Measurements from ENCODE around the gene THRA. TPM values are rescaled to one million over a fixed set of nuclear protein-coding genes. Genes with fewer than 3 reads are reported as not detected.

The THRA gene
- total RNA-seq, 1 donor from 2014 or later = 78.3 TPM

GRCh38 chr17:40041196-40041595 is 21.6 kb upstream of the THRA start:
- intact Hi-C loops (cut with micrococcal nuclease) = no loop called here
- Histone ChIP-seq H3K27ac (replicated peaks) (no peak overlapping the region), H3K4me3 (no peak overlapping the region), H3K27me3 (ENCODE audit: low read depth) (no peaks in the 10 kb centered on the region), H3K9me3 (replicated peaks) (no peaks in the 10 kb centered on the region), H3K36me3 (peaks cover 35% of the 10 kb centered on the region), H3K4me1 (peaks cover 20% of the 10 kb centered on the region)
- DNase-seq = no peak
- TF ChIP-seq, protein P1, sequence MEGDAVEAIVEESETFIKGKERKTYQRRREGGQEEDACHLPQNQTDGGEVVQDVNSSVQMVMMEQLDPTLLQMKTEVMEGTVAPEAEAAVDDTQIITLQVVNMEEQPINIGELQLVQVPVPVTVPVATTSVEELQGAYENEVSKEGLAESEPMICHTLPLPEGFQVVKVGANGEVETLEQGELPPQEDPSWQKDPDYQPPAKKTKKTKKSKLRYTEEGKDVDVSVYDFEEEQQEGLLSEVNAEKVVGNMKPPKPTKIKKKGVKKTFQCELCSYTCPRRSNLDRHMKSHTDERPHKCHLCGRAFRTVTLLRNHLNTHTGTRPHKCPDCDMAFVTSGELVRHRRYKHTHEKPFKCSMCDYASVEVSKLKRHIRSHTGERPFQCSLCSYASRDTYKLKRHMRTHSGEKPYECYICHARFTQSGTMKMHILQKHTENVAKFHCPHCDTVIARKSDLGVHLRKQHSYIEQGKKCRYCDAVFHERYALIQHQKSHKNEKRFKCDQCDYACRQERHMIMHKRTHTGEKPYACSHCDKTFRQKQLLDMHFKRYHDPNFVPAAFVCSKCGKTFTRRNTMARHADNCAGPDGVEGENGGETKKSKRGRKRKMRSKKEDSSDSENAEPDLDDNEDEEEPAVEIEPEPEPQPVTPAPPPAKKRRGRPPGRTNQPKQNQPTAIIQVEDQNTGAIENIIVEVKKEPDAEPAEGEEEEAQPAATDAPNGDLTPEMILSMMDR (IDR thresholded peaks at IDR 0.05; ENCODE audit: borderline replicate concordance) = no peak

DNA sequence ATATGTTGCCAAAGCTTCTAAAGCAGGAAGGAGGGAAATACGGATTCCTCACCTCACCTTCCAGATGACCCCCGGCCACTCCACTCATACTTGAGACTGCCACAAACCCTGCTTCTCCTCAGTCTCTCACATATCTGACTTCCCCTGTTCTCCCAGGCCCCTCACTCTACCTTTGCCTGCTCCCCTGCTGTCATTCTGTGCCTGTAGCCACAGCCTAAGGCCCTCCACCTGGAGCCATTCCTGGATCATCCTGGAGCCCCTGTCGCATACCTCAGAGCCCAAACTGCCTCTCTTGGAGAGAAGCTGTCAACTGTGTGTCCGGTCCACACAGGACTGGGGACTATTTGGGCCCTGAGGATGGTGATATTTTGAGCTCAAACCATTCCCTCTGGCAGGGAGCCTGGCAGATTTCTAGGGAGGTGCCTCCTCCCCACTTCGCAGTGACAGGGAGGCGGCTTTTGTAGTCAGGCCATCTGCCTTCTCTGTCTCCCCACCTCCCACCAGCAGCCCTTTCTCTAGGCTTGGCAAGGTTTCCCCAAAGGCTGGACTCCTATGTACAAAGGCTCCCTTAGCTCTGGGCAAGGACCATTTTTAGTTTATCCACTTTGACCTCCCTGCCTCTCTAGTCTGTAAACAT is 6.3 kb upstream of the THRA start:
- DNase-seq = no peak
- TF ChIP-seq, protein P1 (IDR thresholded peaks at IDR 0.05; ENCODE audit: borderline replicate concordance) = no peak
- intact Hi-C loops (cut with micrococcal nuclease) = no loop called here
- Histone ChIP-seq H3K4me3 (no peak overlapping the region), H3K27ac (replicated peaks) (peak overlapping the region; percentile 84), H3K36me3 (peaks cover 17% of the 10 kb centered on the region), H3K27me3 (ENCODE audit: low read depth) (no peaks in the 10 kb centered on the region), H3K4me1 (peaks cover 47% of the 10 kb centered on the region), H3K9me3 (replicated peaks) (no peaks in the 10 kb centered on the region)

GRCh38 chr17:40058186-40058784 is 4.5 kb upstream of the THRA start:
- Histone ChIP-seq H3K4me1 (peaks cover 54% of the 10 kb centered on the region), H3K27ac (replicated peaks) (peak overlapping the region; percentile 84), H3K36me3 (no peaks in the 10 kb centered on the region), H3K27me3 (ENCODE audit: low read depth) (no peaks in the 10 kb centered on the region), H3K4me3 (peak overlapping the region; percentile 26), H3K9me3 (replicated peaks) (no peaks in the 10 kb centered on the region)
- intact Hi-C loops (cut with micrococcal nuclease) = no loop called here
- TF ChIP-seq, protein P1 (IDR thresholded peaks at IDR 0.05; ENCODE audit: borderline replicate concordance) = no peak
- DNase-seq = no peak

DNA sequence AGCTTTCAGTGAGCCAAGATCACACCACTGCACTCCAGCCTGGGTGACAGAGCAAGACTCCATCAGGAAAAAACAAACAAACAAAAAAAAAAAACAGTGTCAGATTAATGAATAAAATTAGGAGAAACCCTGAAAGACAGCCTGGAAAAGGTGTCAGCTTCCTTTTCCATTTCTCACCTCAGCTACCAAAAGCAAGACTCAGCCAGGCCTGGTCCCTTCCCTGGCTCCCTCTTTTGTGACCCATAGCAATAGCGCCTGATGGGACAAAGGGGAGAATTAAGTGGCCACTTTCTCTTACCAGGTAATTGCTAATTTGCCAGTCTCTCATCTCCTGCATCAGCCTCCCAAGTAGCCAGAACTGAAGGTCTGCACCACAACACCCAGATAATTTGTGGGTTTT is 3.9 kb upstream of the THRA start:
- peak overlapping the region; percentile 26 for H3K4me3 ChIP-seq
- peak overlapping the region; percentile 84 for H3K27ac ChIP-seq (replicated peaks)
- H3K36me3 ChIP-seq = no peaks in the 10 kb centered on the region
- intact Hi-C loops (cut with micrococcal nuclease) = no loop called here
- no peaks in the 10 kb centered on the region for H3K27me3 ChIP-seq (ENCODE audit: low read depth)
- TF ChIP-seq, protein P1 (IDR thresholded peaks at IDR 0.05; ENCODE audit: borderline replicate concordance) = no peak
- H3K9me3 ChIP-seq (replicated peaks) = no peaks in the 10 kb centered on the region
- H3K4me1 ChIP-seq = peaks cover 54% of the 10 kb centered on the region
- no peak for DNase-seq

DNA sequence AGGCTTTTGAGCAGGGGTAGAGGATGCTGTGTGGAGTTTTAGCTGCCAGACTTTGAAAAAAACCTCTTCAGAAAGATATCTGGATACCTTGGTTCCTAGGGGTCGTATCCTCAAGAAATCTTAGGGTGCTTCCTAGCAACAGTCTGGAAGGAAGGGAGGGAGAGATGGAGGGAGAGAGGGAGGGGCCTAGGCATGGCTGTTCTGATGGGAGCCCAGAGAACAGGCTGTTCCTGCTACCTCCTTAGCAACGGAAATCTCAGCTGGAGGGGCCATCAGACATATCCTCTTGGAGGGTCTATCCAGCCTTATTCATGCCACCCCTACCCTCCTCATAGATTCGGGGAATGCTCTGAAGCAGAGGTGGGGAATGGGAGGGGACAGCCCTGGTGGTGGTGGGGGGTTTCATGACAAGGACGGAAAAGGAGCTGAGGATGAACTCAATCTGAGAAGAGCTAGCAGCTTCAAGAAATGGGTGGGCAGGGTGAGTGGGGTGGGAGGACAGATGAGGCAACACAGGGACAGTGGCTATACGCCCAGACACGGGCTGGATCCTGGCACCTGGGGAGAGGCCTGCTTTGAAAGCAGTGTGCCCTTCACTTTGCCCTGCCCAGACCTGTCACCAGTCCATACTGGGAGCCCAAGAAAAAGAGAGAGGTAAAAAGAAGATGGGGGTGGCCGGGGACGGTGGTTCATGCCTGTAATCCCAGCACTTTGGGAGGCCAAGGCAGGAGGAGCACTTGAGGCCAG is 2.9 kb upstream of the THRA start:
- peaks cover 58% of the 10 kb centered on the region for H3K4me1 ChIP-seq
- peak overlapping the region; percentile 84 for H3K27ac ChIP-seq (replicated peaks)
- H3K36me3 ChIP-seq = no peaks in the 10 kb centered on the region
- H3K9me3 ChIP-seq (replicated peaks) = no peaks in the 10 kb centered on the region
- no peaks in the 10 kb centered on the region for H3K27me3 ChIP-seq (ENCODE audit: low read depth)
- DNase-seq = no peak
- intact Hi-C loops (cut with micrococcal nuclease) = no loop called here
- TF ChIP-seq, protein P1 (IDR thresholded peaks at IDR 0.05; ENCODE audit: borderline replicate concordance) = no peak
- no peak overlapping the region for H3K4me3 ChIP-seq

Measured in left ventricle myocardium inferior (tissue), 1 donor.